K562 (cell line): Measurements from ENCODE around the gene GATA2. TPM values are rescaled to one million over a fixed set of nuclear protein-coding genes. Genes with fewer than 3 reads are reported as not detected.

Experiments
- ATAC-seq: fragments of 200-7000 bp; cut with Tn5 transposase; 3 replicates; pipeline ENCODE4 v1.9.1; 2020; ENCODE audit warnings: moderate library complexity
- BruUV-seq: library from RNA; stranded (reverse); fragments of 400-500 nt; replicated peaks from 2 replicates; lab custom pipeline; 2021; lab: Mats Ljungman, UMichigan
- CTCF ChIA-PET: fragments of 300-600 bp; formaldehyde crosslinking; extraction: SDS; loops from one replicate; lab custom pipeline; 2021; ENCODE audit warnings: low intra/inter-chr PET ratio; lab: Yijun Ruan, JAX
- POLR2A ChIA-PET: fragments of 300-600, 350-650 bp; sonication (Branson Sonifier 250); formaldehyde crosslinking; extraction: SDS; loops from one replicate; lab custom pipeline; 2021; ENCODE audit warnings: antibody characterized with exemption, inconsistent platforms; lab: Yijun Ruan, JAX
- DNase-seq, 4 experiments: peaks; one replicate each; pipeline versions ENCODE4 v3.0.0 to v3.0.0-alpha.2; 2011 to 2018; ENCODE audit warnings: low spot score in 3 of 4, mixed read lengths in 3 of 4; ENCODE audit errors: extremely low read depth in 1 of 4
- FAIRE-seq: peaks from 2 replicates; lab custom pipeline; 2011; peaks lifted over from hg19 to GRCh38; lab: Jason Lieb, UNC
- H2AFZ ChIP-seq: 2 replicates; pipeline ENCODE4 v1.6.0; 2011; ENCODE audit warnings: low read depth, low read length, control low read depth, inconsistent platforms
- H3K27ac ChIP-seq: fragments of 200-600 bp; 3 replicates; pipeline ENCODE4 v1.8.0; 2011; ENCODE audit warnings: low read depth, mild to moderate bottlenecking, control low read depth, inconsistent platforms, low read length, moderate library complexity, mixed read lengths; ENCODE audit errors: extremely low read depth
- H3K27me3 ChIP-seq, 2 experiments: fragments of 300-600 bp in 1 of 2; 2 replicates in 1 of 2; 3 replicates in 1 of 2; pipeline versions ENCODE4 v1.6.0 to v1.8.0; 2011; ENCODE audit warnings: inconsistent platforms in 2 of 2, low read length in 2 of 2, mild to moderate bottlenecking in 1 of 2, mixed read lengths in 1 of 2, moderate library complexity in 1 of 2; ENCODE audit not compliant: control insufficient read depth in 2 of 2, insufficient read depth in 2 of 2
- H3K36me3 ChIP-seq: fragments of 300-600 bp; 3 replicates; pipeline ENCODE4 v1.8.0; 2011; ENCODE audit warnings: mild to moderate bottlenecking, low read length, inconsistent platforms; ENCODE audit not compliant: control insufficient read depth, insufficient read depth
- H3K4me1 ChIP-seq, 2 experiments: fragments of 200-600 bp in 1 of 2; replicated peaks in 1 of 2; 2 replicates in 1 of 2; 3 replicates in 1 of 2; pipeline versions ENCODE4 v1.5.1 to v1.8.0; 2011; ENCODE audit warnings: inconsistent platforms in 2 of 2, low read length in 2 of 2, mild to moderate bottlenecking in 1 of 2, mixed read lengths in 1 of 2, moderate library complexity in 1 of 2; ENCODE audit not compliant: control insufficient read depth in 2 of 2, insufficient read depth in 2 of 2
- H3K4me2 ChIP-seq: 2 replicates; pipeline ENCODE4 v1.6.1; 2011; ENCODE audit warnings: low read length, control low read depth, inconsistent platforms, mixed read lengths; ENCODE audit not compliant: insufficient read depth
- H3K4me3 ChIP-seq: fragments of 200-600 bp; sonication (generic), shearing (Covaris generic); 2 replicates; pipeline ENCODE4 v1.5.1; 2016; ENCODE audit warnings: control low read depth, inconsistent platforms
- H3K79me2 ChIP-seq: fragments of 200-600 bp; 3 replicates; pipeline ENCODE4 v1.8.0; 2011; ENCODE audit warnings: low read length, inconsistent platforms; ENCODE audit not compliant: control insufficient read depth, insufficient read depth
- H3K9ac ChIP-seq, 2 experiments: 2 replicates each; pipeline versions ENCODE4 v1.6.0 to v1.6.1; 2011; ENCODE audit warnings: low read depth in 2 of 2, low read length in 2 of 2, control low read depth in 1 of 2, inconsistent platforms in 1 of 2, mild to moderate bottlenecking in 1 of 2, mixed read lengths in 1 of 2; ENCODE audit not compliant: insufficient read depth in 1 of 2
- H3K9me1 ChIP-seq: one replicate; pipeline ENCODE4 v1.6.0; 2011; ENCODE audit warnings: inconsistent platforms, mild to moderate bottlenecking, low read length, moderate library complexity; ENCODE audit not compliant: control insufficient read depth, insufficient read depth
- H3K9me3 ChIP-seq: replicated peaks from 2 replicates; pipeline ENCODE4 v1.5.1; 2011; ENCODE audit warnings: low read depth, low read length, inconsistent platforms; ENCODE audit not compliant: control insufficient read depth, insufficient read depth
- H4K20me1 ChIP-seq: replicated peaks from 2 replicates; pipeline ENCODE4 v1.6.1; 2011; ENCODE audit warnings: low read length, inconsistent platforms, mixed read lengths; ENCODE audit not compliant: control insufficient read depth, insufficient read depth
- ELF1 ChIP-seq: fragments of 200-800 bp; sonication (Bioruptor generic); IDR thresholded peaks from 2 replicates; pipeline ENCODE4 v1.6.1; 2016; ENCODE audit warnings: missing genetic modification characterization, missing compliant biosample characterization
- EZH2 ChIP-seq: IDR thresholded peaks from 2 replicates; pipeline ENCODE4 v1.6.1; 2012; ENCODE audit warnings: low read depth, mild to moderate bottlenecking, inconsistent platforms, low read length, borderline replicate concordance
- FIP1L1 ChIP-seq: fragments of 200-400 bp; formaldehyde crosslinking; IDR thresholded peaks from 2 replicates; pipeline ENCODE4 v1.6.1; 2018; ENCODE audit warnings: mild to moderate bottlenecking, low read depth, low read length; ENCODE audit not compliant: poor library complexity, severe bottlenecking
- JUN ChIP-seq, 2 experiments: sonication (generic) in 1 of 2; formaldehyde crosslinking in 1 of 2; IDR thresholded peaks; 2 replicates each; pipeline versions ENCODE4 v1.6.1 to v1.8.0; 2012 to 2022; ENCODE audit warnings: borderline replicate concordance in 2 of 2, mild to moderate bottlenecking in 2 of 2, improper control_type of control experiment in 1 of 2, low read depth in 1 of 2, low read length in 1 of 2, missing genetic modification reagents in 1 of 2
- KAT8 ChIP-seq: fragments of 450-650 bp; IDR thresholded peaks from 2 replicates; pipeline ENCODE4 v1.6.1; 2016; ENCODE audit warnings: low read depth, mild to moderate bottlenecking
- ZNF561 ChIP-seq: fragments of 450-650 bp; formaldehyde crosslinking; conservative IDR thresholded peaks from 2 replicates; pipeline ENCODE4 v1.4.0; 2020; ENCODE audit warnings: mild to moderate bottlenecking, moderate library complexity
- WGBS: fragments of 100-300 bp; shearing (Covaris generic); methylation state at CpG from one replicate; pipeline ENCODE4 v1.1.6; 2016; ENCODE audit warnings: low coverage, mixed read lengths; ENCODE audit not compliant: insufficient coverage; ENCODE audit errors: missing lambda C conversion rate; 5-methylcytosine and 5-hydroxymethylcytosine counted together
- in situ Hi-C: fragments of 300-500 bp; cut with MboI; formaldehyde crosslinking; loops from 4 replicates; pipeline ENCODE4 v1.15.0; 2018; ENCODE audit warnings: inconsistent platforms, mixed read lengths
- intact Hi-C: fragments of 100-400 bp; cut with micrococcal nuclease; formaldehyde crosslinking; loops from 2 replicates; pipeline ENCODE4 v1.14.2; 2022
- polyA plus RNA-seq, 8 experiments: library from polyadenylated mRNA; depleted of rRNA in 4 of 8; stranded (reverse) in 5 of 8; unstranded in 3 of 8; fragments of >200 nt; fragmentation: Nextera tagmentation in 2 of 8; fragmentation: Illumina TruSeq in 1 of 8; extraction: Ambion mirVana in 2 of 8; extraction: Trizol in 1 of 8; gene quantifications; 2 replicates each; pipeline versions ENCODE4 v1.2.1 to v1.2.3, GENCODE V29; 2011 to 2014; ENCODE audit warnings: inconsistent platforms in 1 of 8, missing spikeins in 1 of 8
- total RNA-seq, 7 experiments: library from RNA; depleted of rRNA in 6 of 7; stranded (reverse); fragments of >200 nt in 6 of 7; fragmentation: Illumina TruSeq in 2 of 7; extraction: Trizol in 2 of 7; gene quantifications; 2 replicates each; pipeline versions ENCODE4 v1.2.1 to v1.2.3, GENCODE V29; 2011 to 2021; ENCODE audit warnings: low replicate concordance in 1 of 7
- TF ChIP-seq, protein P1 (sequence below): sonication (generic); formaldehyde crosslinking; IDR thresholded peaks from 2 replicates; pipeline ENCODE4 v1.5.0; 2020; ENCODE audit warnings: missing genetic modification reagents

GATA2 gene
- total and polyA plus RNA-seq, 9 of the 15 experiments (the other 6 are each of a cell fraction or from before 2014, with no cell fraction given), result 8.5 to 218 (median 50.8) TPM

DNA sequence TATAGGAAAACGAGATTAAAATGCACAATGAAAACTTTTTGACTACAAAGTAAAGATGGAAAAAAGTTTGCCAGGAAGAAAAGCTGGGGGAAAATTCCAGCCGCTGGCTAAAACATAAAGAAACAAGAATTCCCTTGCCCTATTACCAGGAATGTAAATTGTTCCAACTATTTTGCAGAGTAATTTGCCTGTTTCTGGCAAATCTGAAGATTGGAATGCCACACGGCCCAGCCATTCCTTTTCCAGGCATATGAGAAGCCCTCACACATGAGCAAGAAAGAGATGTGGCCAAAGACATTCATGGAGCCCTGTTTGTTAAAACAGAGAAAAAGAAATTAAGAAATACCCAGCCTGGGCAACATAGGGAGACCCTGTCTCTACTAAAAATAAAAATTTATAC, 8.4 kb upstream of the GATA2 start (continued):
- TF ChIP-seq, protein P1, sequence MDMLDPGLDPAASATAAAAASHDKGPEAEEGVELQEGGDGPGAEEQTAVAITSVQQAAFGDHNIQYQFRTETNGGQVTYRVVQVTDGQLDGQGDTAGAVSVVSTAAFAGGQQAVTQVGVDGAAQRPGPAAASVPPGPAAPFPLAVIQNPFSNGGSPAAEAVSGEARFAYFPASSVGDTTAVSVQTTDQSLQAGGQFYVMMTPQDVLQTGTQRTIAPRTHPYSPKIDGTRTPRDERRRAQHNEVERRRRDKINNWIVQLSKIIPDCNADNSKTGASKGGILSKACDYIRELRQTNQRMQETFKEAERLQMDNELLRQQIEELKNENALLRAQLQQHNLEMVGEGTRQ, result no peak
- TF ChIP-seq ZNF561, result no peak
- TF ChIP-seq EZH2, result no peak
- TF ChIP-seq FIP1L1, result no peak

DNA sequence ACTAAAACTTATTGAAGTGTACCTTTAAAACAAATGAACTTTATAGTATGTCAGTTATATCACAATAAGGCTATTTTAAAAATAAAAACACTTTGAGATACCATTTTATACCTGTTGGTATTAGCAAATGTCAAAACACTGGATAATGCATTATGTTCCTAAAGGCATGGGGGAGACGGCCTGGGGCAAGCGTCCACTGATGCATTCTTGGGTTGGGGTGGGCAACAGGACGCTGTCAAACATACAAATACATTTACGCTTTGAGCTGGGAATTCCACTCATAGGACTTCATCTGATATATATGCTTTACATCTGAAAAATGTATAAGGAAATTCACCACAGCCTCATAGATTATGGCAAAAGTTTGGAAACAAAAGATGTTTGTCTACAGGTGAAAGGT, 7.6 kb upstream of the GATA2 start:
- Histone ChIP-seq H3K4me2 (no peak overlapping the region), H3K4me1 (peaks cover 32 to 52% of the 10 kb centered on the region in 2 experiments), H3K36me3 (peaks cover 22% of the 10 kb centered on the region; the same call in 2 of the 3 replicates), H3K79me2 (peaks cover 22% of the 10 kb centered on the region), H3K4me3 (no peak overlapping the region), H3K27me3 (no peaks in the 10 kb centered on the region), H3K9me1 (peaks cover 5% of the 10 kb centered on the region), H2AFZ (no peak overlapping the region), H4K20me1 (no peaks in the 10 kb centered on the region), H3K9me3 (peaks cover 2% of the 10 kb centered on the region; the same call in 1 of the 2 replicates), H3K9ac (no peak overlapping the region), H3K27ac (no peak overlapping the region)
- in situ Hi-C loops (no loop called here), intact Hi-C loops (loop anchor here (5.0 kb wide), 1 partner anchor 47 kb away; no protein-coding TSS in a partner anchor)
- DNase-seq (no peak), FAIRE-seq (no peak), ATAC-seq (no peak)
- ChIA-PET CTCF (no interaction called here), POLR2A (no interaction called here)
- 87% methylated on average over 4 of the region's 4 CpGs for WGBS
- BruUV-seq, result no TSS peak
- no peak for TF ChIP-seq JUN (IDR thresholded peaks at IDR 0.05; ENCODE audit: borderline replicate concordance, low read depth, low read length)
- no peak for TF ChIP-seq JUN (CRISPR knock-in tag; IDR thresholded peaks at IDR 0.05; ENCODE audit: borderline replicate concordance)
- no peak for TF ChIP-seq KAT8
- TF ChIP-seq ELF1 (tag), result 0 out of 2 replicates have a peak, but pooled peaks have one; percentile 25
